Mesodermal cell (in vitro differentiated cells): Measurements from ENCODE around the gene PIWIL4.

Experiments used
- H3K27ac ChIP-seq: 2 replicates; pipeline ENCODE4 v1.7.0; 2013; ENCODE audit warnings: mild to moderate bottlenecking, low read depth, low read length, moderate library complexity; ENCODE audit not compliant: severe bottlenecking
- H3K36me3 ChIP-seq: 2 replicates; pipeline ENCODE4 v1.7.1; 2013; ENCODE audit warnings: mild to moderate bottlenecking, low read length, moderate library complexity; ENCODE audit not compliant: control insufficient read depth, insufficient read depth
- H3K4me1 ChIP-seq: one replicate; pipeline ENCODE4 v1.7.1; 2013; ENCODE audit warnings: mild to moderate bottlenecking, low read length; ENCODE audit not compliant: insufficient read depth, control insufficient read depth, poor library complexity, severe bottlenecking
- H3K4me3 ChIP-seq: 2 replicates; pipeline ENCODE4 v1.7.0; 2013; ENCODE audit warnings: low read length, control low read depth, mild to moderate bottlenecking; ENCODE audit not compliant: insufficient read depth, poor library complexity, severe bottlenecking; ENCODE audit errors: extremely low read depth
- H3K9me3 ChIP-seq: 2 replicates; pipeline ENCODE4 v1.7.1; 2013; ENCODE audit warnings: mild to moderate bottlenecking, low read length, moderate library complexity; ENCODE audit not compliant: control insufficient read depth
- WGBS, 2 experiments: methylation state at CpG; one replicate each; pipeline ENCODE4 v1.1.5; 2013; ENCODE audit warnings: missing lambda C conversion rate in 2 of 2; ENCODE audit not compliant: insufficient coverage in 2 of 2; 5-methylcytosine and 5-hydroxymethylcytosine counted together

Gene PIWIL4

GRCh38 chr11:94584978-94585377 is 17.8 kb downstream of the PIWIL4 start:
- WGBS, 2 experiments = 90 to 100% methylated on average over 2 to 5 of the region's 5 CpGs
- no peaks in the 10 kb centered on the region for H3K36me3 ChIP-seq
- no peaks in the 10 kb centered on the region for H3K9me3 ChIP-seq

GRCh38 chr11:94585399-94585798 is 18.2 kb downstream of the PIWIL4 start:
- H3K27ac ChIP-seq = no peak overlapping the region
- no peaks in the 10 kb centered on the region for H3K36me3 ChIP-seq
- no peak overlapping the region for H3K4me3 ChIP-seq
- 80% methylated on average over 1 of the region's 3 CpGs; no CpG with 5 or more reads in 1 of the 2 experiments for WGBS, 2 experiments
- H3K4me1 ChIP-seq = no peaks in the 10 kb centered on the region
- no peaks in the 10 kb centered on the region for H3K9me3 ChIP-seq

More at GRCh38 chr11:94584978-94585377, 17.8 kb downstream of the PIWIL4 start:
- Histone ChIP-seq H3K4me1 (no peaks in the 10 kb centered on the region), H3K4me3 (no peak overlapping the region), H3K27ac (no peak overlapping the region)

GRCh38 chr11:94586546-94586945 is 19.4 kb downstream of the PIWIL4 start:
- Histone ChIP-seq H3K36me3 (no peaks in the 10 kb centered on the region), H3K9me3 (no peaks in the 10 kb centered on the region), H3K27ac (no peak overlapping the region), H3K4me3 (no peak overlapping the region), H3K4me1 (no peaks in the 10 kb centered on the region)
- 75% methylated on average over 2 of the region's 5 CpGs; no CpG with 5 or more reads in 1 of the 2 experiments for WGBS, 2 experiments

- Histone ChIP-seq H3K36me3 (no peaks in the 10 kb centered on the region), H3K9me3 (no peaks in the 10 kb centered on the region), H3K4me1 (no peaks in the 10 kb centered on the region), H3K27ac (no peak overlapping the region), H3K4me3 (no peak overlapping the region)
- WGBS, 2 experiments = 68 to 82% methylated on average over 2 to 3 of the region's 5 CpGs
Measured at GRCh38 chr11:94586978-94587377, 19.8 kb downstream of the PIWIL4 start.

DNA sequence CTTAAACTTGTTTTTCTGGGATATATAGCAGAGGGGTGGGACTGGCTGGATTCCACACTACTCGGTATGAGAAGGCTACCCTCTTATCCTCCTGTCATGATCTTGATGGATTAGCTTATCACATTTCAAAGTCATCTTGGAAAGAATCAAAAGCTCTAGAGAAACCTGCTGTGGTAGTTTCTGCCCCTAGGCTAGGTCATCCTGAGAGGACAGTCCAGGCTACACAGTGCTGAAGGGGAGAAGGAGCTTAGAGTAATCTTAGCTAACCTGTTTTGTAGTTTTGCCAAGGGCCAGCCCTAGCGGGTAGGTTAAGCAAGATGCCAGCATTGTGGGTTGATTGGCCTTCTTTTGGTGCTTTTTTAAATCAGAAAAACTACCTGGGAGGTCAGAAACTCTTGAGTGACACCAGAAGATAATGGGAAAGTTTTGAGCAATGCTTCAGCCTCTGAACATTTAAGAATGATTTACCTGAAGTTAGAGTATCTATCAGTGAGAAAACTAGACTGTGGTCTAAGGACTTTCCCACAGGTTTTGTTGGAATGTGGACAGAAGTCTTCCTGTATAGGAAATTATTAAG is 21.3 kb downstream of the PIWIL4 start:
- Histone ChIP-seq H3K9me3 (no peaks in the 10 kb centered on the region), H3K4me1 (no peaks in the 10 kb centered on the region), H3K36me3 (no peaks in the 10 kb centered on the region), H3K27ac (no peak overlapping the region), H3K4me3 (no peak overlapping the region)
- 86% methylated on average over 1 of the region's 2 CpGs for WGBS, 2 experiments

- Histone ChIP-seq H3K4me1 (no peaks in the 10 kb centered on the region), H3K4me3 (no peak overlapping the region), H3K27ac (no peak overlapping the region), H3K9me3 (no peaks in the 10 kb centered on the region), H3K36me3 (no peaks in the 10 kb centered on the region)
- WGBS, 2 experiments = 59 to 65% methylated on average over 4 to 6 of the region's 6 CpGs
Measured at GRCh38 chr11:94590352-94591041, 23.3 kb downstream of the PIWIL4 start.

DNA sequence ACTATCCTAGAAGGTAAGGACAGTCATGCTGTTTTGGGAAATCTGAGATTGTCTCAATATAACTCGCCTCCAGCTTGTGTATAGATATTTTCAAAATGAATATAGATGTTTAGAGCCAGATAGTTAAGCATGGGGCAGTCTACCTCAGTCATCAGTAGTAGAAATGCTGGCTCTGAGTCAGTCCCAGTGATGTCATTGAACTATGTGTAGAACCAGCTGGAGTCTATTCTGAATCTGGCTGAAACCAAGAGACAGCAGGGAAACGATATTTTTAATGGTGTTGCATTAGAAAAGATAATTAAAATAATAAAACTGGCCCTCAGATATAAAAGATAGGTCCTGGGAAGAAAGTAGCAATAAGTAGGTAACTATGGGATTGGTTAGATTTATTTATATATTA is 25.9 kb downstream of the PIWIL4 start:
- Histone ChIP-seq H3K9me3 (no peaks in the 10 kb centered on the region), H3K36me3 (no peaks in the 10 kb centered on the region), H3K27ac (no peak overlapping the region), H3K4me3 (no peak overlapping the region), H3K4me1 (no peaks in the 10 kb centered on the region)
- 100% methylated on average over 1 of the region's 2 CpGs; no CpG with 5 or more reads in 1 of the 2 experiments for WGBS, 2 experiments

DNA sequence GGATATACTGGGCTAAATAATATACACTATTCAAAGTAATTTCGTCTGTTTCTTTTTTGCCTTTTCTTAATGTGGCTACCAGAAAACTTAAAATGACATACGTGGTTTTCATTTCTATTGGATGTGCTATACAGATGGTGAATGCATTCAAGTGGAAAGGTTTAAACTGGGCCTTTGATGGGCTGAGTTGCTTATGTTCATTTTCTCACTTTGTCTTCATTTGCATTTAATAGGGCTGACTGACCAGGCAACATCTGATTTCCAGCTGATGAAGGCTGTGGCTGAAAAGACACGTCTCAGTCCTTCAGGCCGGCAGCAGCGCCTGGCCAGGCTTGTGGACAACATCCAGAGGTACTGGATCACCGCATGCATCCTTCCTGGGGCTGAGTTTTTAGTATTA is 27.9 kb downstream of the PIWIL4 start:
- Histone ChIP-seq H3K4me1 (no peaks in the 10 kb centered on the region), H3K27ac (no peak overlapping the region), H3K36me3 (no peaks in the 10 kb centered on the region), H3K9me3 (no peaks in the 10 kb centered on the region), H3K4me3 (no peak overlapping the region)
- 86 to 100% methylated on average over 2 to 5 of the region's 6 CpGs for WGBS, 2 experiments

DNA sequence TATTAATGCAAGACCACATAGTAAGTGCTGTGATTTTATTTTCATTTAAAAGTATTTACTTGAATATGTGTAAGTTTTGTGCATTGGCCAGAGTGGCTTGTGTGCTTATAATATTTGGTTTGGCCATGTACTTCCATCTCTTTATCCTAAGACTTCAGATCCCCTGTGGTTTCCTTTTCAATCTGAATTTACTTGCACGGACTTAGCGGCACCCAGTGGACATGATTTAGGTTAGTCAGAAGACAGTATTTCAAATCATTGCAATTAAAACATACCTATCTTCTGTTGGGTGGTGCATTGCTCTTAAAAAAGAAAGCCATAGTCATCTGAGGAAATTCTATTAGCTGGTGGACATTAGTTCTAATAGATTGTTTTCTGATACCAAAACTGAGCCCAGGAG is 30.7 kb downstream of the PIWIL4 start:
- H3K4me3 ChIP-seq = no peak overlapping the region
- H3K36me3 ChIP-seq = no peaks in the 10 kb centered on the region
- no CpG with 5 or more reads among the region's 2 CpGs for WGBS, 2 experiments
- no peak overlapping the region for H3K27ac ChIP-seq
- no peaks in the 10 kb centered on the region for H3K4me1 ChIP-seq
- no peaks in the 10 kb centered on the region for H3K9me3 ChIP-seq

DNA sequence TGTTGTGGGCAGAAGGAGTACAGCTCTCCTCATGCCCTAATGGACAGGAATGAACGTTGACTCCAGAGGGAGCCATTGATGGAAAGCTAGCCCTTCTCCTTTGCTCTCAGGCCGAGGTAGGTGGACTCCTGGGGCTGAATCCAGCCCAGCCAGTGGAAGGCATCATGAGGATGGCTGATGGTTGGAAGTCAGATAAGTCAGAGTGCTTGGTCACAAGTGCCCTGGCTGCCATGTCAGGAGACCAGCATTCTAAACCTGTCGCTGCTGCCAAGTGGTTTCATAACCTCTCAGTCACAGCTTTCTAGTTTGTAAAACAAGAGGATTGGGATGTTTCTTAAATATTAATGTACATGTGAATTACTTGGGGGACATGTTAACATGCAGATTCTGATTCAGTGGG is 32.3 kb downstream of the PIWIL4 start:
- WGBS, 2 experiments = 90% methylated on average over 2 of the region's 3 CpGs; no CpG with 5 or more reads in 1 of the 2 experiments
- H3K4me3 ChIP-seq = no peak overlapping the region
- H3K9me3 ChIP-seq = no peaks in the 10 kb centered on the region
- H3K36me3 ChIP-seq = no peaks in the 10 kb centered on the region
- no peak overlapping the region for H3K27ac ChIP-seq
- peaks cover 6% of the 10 kb centered on the region for H3K4me1 ChIP-seq
